AG09319 (cell line): ENCODE measurements around the gene DDAH1.
"Not testable (repeated sequence)": the region's sequence is repeated elsewhere in the genome, so short reads cannot be mapped to it uniquely, and the experiment has no call there.

ENCODE experiments used
- DNase-seq: peaks from one replicate; pipeline ENCODE4 v3.0.0-alpha.2; 2010; ENCODE audit warnings: low read depth; ENCODE audit errors: extremely low read depth
- CTCF ChIP-seq: IDR thresholded peaks from 2 replicates; pipeline ENCODE4 v1.5.1; 2011; ENCODE audit warnings: low read depth, mild to moderate bottlenecking, inconsistent platforms, low read length, moderate library complexity

DDAH1 gene

DNA sequence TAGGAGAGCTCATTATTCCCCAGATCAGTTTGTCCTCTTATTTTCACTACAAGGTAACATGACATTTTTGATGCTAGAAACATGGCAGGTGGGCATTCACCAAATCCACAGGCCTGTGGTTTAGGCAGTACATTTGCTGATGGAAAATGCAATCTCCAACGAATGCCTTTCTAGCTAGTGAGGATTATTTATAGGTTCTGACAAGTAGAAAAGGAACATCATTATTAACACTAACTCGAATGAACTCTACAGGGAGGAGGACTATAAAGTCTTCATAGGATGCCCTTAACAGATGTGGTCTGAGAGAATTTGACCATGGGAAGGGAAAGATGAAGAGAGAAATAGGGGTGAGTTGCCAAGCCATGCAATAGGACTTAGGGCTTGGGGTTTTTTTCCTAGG lies 117.1 kb downstream of the DDAH1 start:
- no peak for DNase-seq
- no peak for TF ChIP-seq CTCF

GRCh38 chr1:85347275-85347674 lies 117.7 kb downstream of the DDAH1 start:
- DNase-seq, result not testable (repeated sequence)

DNA sequence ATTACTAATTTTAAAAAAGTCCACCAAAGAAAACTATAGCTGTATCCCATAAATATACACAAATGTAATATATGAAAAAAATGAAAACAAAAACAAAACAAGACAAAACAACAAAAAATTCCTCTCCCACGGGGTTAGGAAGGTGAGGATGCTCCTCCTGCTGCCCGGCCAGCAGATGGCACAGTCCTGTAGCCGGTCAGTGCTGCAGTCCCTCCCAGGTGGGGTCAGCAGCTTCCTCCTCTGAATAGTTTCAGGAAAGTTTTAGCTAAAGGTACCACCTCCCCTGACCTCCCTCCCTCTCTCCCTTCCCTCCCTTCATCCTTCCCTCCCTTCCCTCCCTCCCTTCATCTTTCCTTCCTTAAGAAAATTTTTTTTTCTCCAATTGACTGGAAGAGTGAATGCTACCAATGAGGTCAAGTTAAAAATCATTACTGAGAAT lies 120.7 kb downstream of the DDAH1 start:
- peak; percentile 71 for TF ChIP-seq CTCF
- DNase-seq, result no peak

DNA sequence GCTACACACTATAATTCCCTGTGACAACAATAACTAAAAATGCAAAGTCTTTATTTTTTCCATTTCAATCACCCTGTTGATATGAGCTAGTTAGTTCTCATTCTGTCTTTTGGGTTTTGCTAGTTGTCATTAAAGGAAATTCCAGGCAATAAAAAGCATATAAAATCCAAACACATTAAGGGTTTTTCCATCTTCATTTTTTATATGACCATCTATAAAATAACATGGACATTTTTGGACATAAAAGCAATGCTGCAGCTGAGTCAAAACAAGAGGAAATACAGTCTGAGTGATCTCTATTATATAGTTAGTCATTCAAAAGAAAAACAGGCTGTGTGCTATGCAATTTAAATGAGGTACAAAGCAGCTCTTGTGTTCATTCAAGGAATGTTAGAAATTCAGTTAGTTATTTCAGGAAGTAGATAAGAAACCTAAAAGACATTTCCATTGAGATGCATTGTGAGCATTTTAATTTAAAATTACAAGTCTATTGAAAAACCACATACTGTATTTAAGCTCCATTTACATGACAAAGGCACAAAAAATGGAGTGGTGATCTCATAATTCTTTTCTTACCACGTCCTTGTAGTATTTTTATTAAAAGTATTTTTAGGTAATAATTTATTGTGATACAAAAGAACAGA lies 121.2 kb downstream of the DDAH1 start:
- no peak for DNase-seq

GRCh38 chr1:85343213-85343611 lies 121.7 kb downstream of the DDAH1 start:
- TF ChIP-seq CTCF, result no peak
- DNase-seq, result no peak

More for the DNA sequence above, 121.2 kb downstream of the DDAH1 start:
- TF ChIP-seq CTCF, result no peak

DNA sequence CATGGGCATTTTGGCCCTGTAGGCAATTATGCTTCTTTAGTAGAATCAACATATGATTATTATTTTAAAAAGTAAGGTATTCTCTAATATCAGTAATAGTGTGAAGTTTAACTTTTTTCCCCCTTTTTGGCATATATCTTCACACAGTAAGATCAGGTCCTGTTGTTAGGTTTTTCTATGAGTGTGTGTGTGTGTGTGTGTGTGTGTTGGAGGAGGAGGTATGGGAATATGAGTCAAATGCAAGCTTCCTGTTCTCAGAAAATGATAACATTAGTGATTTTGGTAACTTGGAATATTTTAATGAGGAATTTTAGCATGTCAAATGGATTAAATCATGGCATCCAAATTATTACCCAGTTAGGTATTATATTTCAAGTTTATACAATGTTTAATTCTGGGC lies 122.8 kb downstream of the DDAH1 start:
- DNase-seq, result no peak
- no peak for TF ChIP-seq CTCF

DNA sequence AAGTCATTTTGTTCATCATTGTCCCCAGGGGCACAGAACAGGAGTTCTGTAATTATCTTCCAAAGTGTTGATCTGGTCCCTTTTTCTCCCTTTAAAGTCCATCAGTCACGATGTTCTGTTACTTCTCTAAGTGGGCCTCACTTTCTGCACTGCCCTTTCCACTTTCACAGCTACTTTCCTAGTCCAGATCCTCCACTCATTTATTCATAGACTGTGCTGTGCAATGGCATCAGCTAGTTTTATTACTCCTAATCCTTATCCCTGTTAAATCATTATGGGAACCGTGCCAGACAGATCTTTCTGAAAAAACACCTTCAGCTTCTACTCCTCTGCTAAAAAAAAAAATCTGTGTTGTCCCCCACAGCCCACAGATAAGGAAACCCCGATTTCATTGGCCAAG lies 124.5 kb downstream of the DDAH1 start:
- no peak for DNase-seq
- TF ChIP-seq CTCF, result no peak
